Esophagus squamous epithelium (tissue), 4 donors: ENCODE results near the gene GXYLT1.

Experiments used
- POLR2A ChIP-seq, 4 donors: fragments of 450-650 bp; IDR thresholded peaks; one replicate each; pipeline ENCODE4 v1.6.1; 2017; ENCODE audit warnings: antibody characterized with exemption in 4 of 4, mild to moderate bottlenecking in 4 of 4, moderate library complexity in 3 of 4
- TF ChIP-seq, protein P1 (sequence below), 6 experiments: fragments of 450-650 bp in 4 of 6; fragments of 200-600 bp in 2 of 6; sonication (generic) in 2 of 6; IDR thresholded peaks; one replicate each; pipeline ENCODE4 v1.5.1; 2016 to 2019; ENCODE audit warnings: antibody characterized with exemption in 6 of 6, mild to moderate bottlenecking in 4 of 6, moderate library complexity in 4 of 6

DNA sequence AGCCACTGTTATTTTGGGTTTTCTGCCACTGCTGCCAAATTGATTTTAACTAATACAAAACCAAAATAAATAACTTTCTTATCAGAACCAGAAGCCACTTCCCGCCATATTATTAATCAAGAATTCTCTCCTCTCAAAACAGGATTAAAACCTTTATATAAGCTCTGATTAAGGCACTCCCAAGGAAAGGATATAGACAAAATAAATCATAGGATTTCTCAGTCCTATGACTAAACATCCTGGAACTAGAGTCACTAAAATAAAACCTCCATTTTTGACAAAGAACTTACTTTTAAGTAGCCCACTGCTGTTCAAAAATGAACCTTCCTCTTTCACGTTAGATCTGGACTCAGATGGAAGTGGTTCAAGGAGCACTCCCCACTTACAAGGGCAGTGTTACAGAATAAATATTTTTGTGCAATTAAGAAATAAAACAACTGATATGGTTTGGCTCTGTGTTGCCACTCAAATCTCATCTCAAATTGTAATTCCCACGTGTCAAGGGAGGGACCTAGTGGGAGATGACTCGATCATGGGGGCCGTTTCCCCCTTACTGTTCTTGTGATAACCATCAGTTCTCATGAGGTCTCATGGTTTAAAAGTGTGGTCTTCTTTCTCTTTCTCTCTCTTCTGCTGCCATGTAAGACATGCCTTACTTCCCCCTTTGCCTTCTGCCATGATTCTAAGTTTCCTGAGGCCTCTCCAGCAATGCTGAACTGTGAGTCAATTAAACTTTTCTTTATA is 26.4 kb downstream of the GXYLT1 start:
- TF ChIP-seq POLR2A (IDR thresholded peaks at IDR 0.05): no peak
- TF ChIP-seq, protein P1, sequence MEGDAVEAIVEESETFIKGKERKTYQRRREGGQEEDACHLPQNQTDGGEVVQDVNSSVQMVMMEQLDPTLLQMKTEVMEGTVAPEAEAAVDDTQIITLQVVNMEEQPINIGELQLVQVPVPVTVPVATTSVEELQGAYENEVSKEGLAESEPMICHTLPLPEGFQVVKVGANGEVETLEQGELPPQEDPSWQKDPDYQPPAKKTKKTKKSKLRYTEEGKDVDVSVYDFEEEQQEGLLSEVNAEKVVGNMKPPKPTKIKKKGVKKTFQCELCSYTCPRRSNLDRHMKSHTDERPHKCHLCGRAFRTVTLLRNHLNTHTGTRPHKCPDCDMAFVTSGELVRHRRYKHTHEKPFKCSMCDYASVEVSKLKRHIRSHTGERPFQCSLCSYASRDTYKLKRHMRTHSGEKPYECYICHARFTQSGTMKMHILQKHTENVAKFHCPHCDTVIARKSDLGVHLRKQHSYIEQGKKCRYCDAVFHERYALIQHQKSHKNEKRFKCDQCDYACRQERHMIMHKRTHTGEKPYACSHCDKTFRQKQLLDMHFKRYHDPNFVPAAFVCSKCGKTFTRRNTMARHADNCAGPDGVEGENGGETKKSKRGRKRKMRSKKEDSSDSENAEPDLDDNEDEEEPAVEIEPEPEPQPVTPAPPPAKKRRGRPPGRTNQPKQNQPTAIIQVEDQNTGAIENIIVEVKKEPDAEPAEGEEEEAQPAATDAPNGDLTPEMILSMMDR (IDR thresholded peaks at IDR 0.05): no peak
